Lower lobe of right lung (tissue), 2 donors: ENCODE measurements around the gene VASP. TPM values are rescaled to one million over a fixed set of nuclear protein-coding genes. Genes with fewer than 3 reads are reported as not detected.
"Not testable (repeated sequence)": the region's sequence is repeated elsewhere in the genome, so short reads cannot be mapped to it uniquely, and the experiment has no call there.

Experiments
- ATAC-seq, 2 donors: fragments of 200-7000 bp; cut with Tn5 transposase; one replicate each; pipeline ENCODE4 v1.9.1; 2020 to 2022; ENCODE audit warnings: mild to moderate bottlenecking in 2 of 2, moderate library complexity in 2 of 2
- DNase-seq: peaks from one replicate; pipeline ENCODE4 v3.0.0-alpha.2; 2020
- H3K27ac ChIP-seq: fragments of 200-600 bp; one replicate; pipeline ENCODE4 v1.8.0; 2022
- H3K27me3 ChIP-seq: fragments of 200-600 bp; one replicate; pipeline ENCODE4 v1.8.0; 2022; ENCODE audit warnings: low read depth
- H3K36me3 ChIP-seq: fragments of 200-600 bp; one replicate; pipeline ENCODE4 v1.8.0; 2022; ENCODE audit warnings: mild to moderate bottlenecking
- H3K4me1 ChIP-seq: fragments of 200-600 bp; one replicate; pipeline ENCODE4 v1.8.0; 2022
- H3K4me3 ChIP-seq: fragments of 200-600 bp; one replicate; pipeline ENCODE4 v1.8.0; 2022; ENCODE audit warnings: mild to moderate bottlenecking
- H3K9me3 ChIP-seq: fragments of 200-600 bp; one replicate; pipeline ENCODE4 v1.8.0; 2022
- CTCF ChIP-seq: fragments of 200-600 bp; IDR thresholded peaks from one replicate; pipeline ENCODE4 v1.8.0; 2022; ENCODE audit warnings: antibody characterized with exemption, mild to moderate bottlenecking
- intact Hi-C: fragments of 100-400 bp; cut with DNase I; formaldehyde crosslinking; loops from one replicate; pipeline ENCODE4 v1.11.0; 2022
- total RNA-seq: library from RNA; stranded (reverse); fragmentation: NEBNext Ultra II Directional; extraction: Animal tissue kit (Norgen Biotek cat#: 25700); gene quantifications from one replicate; pipeline ENCODE4 v1.2.1, GENCODE V29; 2021
- donor health status: DM: no; HTN: yes; CAD: no; lungs with severe emphysema.

Gene VASP
- total RNA-seq, 1 donor from 2014 or later: 190 TPM

GRCh38 chr19:45509692-45510015, 2.4 kb downstream of the VASP start:
- H3K4me1 ChIP-seq: peaks cover 37% of the 10 kb centered on the region
- H3K36me3 ChIP-seq: peaks cover 6% of the 10 kb centered on the region
- no peaks in the 10 kb centered on the region for H3K27me3 ChIP-seq
- TF ChIP-seq CTCF: no peak
- no peak for ATAC-seq
- H3K27ac ChIP-seq: peak overlapping the region; percentile 91
- intact Hi-C loops: no loop called here
- H3K9me3 ChIP-seq: no peaks in the 10 kb centered on the region
- peak overlapping the region; percentile 100 for H3K4me3 ChIP-seq
- no peak for DNase-seq

GRCh38 chr19:45510352-45510751, 3.1 kb downstream of the VASP start:
- H3K4me3 ChIP-seq: peak overlapping the region; percentile 100
- H3K27ac ChIP-seq: peak overlapping the region; percentile 91
- intact Hi-C loops, H3K9me3 ChIP-seq, DNase-seq, H3K36me3 ChIP-seq, H3K27me3 ChIP-seq, ATAC-seq: not testable (repeated sequence)
- H3K4me1 ChIP-seq: peaks cover 44% of the 10 kb centered on the region

GRCh38 chr19:45511074-45511473, 3.8 kb downstream of the VASP start:
- no peak overlapping the region for H3K27ac ChIP-seq
- H3K4me3 ChIP-seq: no peak overlapping the region
- TF ChIP-seq CTCF: no peak
- no peaks in the 10 kb centered on the region for H3K27me3 ChIP-seq
- peaks cover 48% of the 10 kb centered on the region for H3K4me1 ChIP-seq
- no peaks in the 10 kb centered on the region for H3K9me3 ChIP-seq
- H3K36me3 ChIP-seq: peaks cover 6% of the 10 kb centered on the region
- no peak for ATAC-seq
- no peak for DNase-seq
- intact Hi-C loops: no loop called here

- Histone ChIP-seq H3K4me3 (no peak overlapping the region), H3K4me1 (peaks cover 49% of the 10 kb centered on the region), H3K36me3 (peaks cover 18% of the 10 kb centered on the region), H3K27ac (no peak overlapping the region), H3K27me3 (no peaks in the 10 kb centered on the region), H3K9me3 (no peaks in the 10 kb centered on the region)
- TF ChIP-seq CTCF: no peak
- ATAC-seq: no peak
- DNase-seq: no peak
- intact Hi-C loops: no loop called here
Measured at GRCh38 chr19:45512881-45513483, 5.7 kb downstream of the VASP start.

GRCh38 chr19:45514376-45515051, 7.2 kb downstream of the VASP start:
- Histone ChIP-seq H3K27ac (peak overlapping the region; percentile 82), H3K27me3 (no peaks in the 10 kb centered on the region), H3K36me3 (peaks cover 34% of the 10 kb centered on the region), H3K4me1 (peaks cover 45% of the 10 kb centered on the region), H3K9me3 (no peaks in the 10 kb centered on the region), H3K4me3 (peak overlapping the region; percentile 37)
- DNase-seq: peak; percentile 63
- intact Hi-C loops: no loop called here
- no peak for TF ChIP-seq CTCF
- peak; percentile 71 to 77 for ATAC-seq

- intact Hi-C loops: no loop called here
- peak overlapping the region; percentile 82 for H3K27ac ChIP-seq
- ATAC-seq (peak; percentile 71 to 85), DNase-seq (peak; percentile 78)
- H3K27me3 ChIP-seq: no peaks in the 10 kb centered on the region
- TF ChIP-seq CTCF: no peak
- H3K9me3 ChIP-seq: no peaks in the 10 kb centered on the region
- H3K4me3 ChIP-seq: peak overlapping the region; percentile 37
- peaks cover 36% of the 10 kb centered on the region for H3K36me3 ChIP-seq
- peaks cover 38% of the 10 kb centered on the region for H3K4me1 ChIP-seq
Measured at GRCh38 chr19:45515081-45515624, 7.9 kb downstream of the VASP start.
